GM12801 (cell line): Measurements from ENCODE around the gene OXA1L.

Experiments
- TF ChIP-seq, protein P1 (sequence below): IDR thresholded peaks from one replicate; pipeline ENCODE4 v1.5.1; 2011; ENCODE audit warnings: control low read depth; ENCODE audit not compliant: insufficient read length; ENCODE audit errors: extremely low read depth

OXA1L gene

DNA sequence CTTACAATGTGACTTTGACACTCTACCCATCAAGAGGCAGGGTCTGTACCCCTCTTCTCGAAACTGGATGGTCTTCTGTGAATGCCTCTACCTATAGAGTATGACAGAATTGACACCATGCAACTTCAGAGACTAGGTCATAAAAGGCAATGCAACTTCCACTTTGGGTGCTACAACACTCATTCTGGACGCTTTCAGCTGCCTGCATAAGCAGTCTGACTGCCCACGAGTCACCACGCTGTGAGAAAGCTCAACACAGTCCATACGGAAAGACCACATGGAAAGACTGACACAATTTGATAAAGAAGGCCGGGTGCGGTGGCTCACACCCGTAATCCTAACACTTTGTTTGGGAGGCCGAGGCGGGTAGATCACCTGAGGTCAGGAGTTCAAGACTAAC, 33.9 kb downstream of the OXA1L start:
- TF ChIP-seq, protein P1, sequence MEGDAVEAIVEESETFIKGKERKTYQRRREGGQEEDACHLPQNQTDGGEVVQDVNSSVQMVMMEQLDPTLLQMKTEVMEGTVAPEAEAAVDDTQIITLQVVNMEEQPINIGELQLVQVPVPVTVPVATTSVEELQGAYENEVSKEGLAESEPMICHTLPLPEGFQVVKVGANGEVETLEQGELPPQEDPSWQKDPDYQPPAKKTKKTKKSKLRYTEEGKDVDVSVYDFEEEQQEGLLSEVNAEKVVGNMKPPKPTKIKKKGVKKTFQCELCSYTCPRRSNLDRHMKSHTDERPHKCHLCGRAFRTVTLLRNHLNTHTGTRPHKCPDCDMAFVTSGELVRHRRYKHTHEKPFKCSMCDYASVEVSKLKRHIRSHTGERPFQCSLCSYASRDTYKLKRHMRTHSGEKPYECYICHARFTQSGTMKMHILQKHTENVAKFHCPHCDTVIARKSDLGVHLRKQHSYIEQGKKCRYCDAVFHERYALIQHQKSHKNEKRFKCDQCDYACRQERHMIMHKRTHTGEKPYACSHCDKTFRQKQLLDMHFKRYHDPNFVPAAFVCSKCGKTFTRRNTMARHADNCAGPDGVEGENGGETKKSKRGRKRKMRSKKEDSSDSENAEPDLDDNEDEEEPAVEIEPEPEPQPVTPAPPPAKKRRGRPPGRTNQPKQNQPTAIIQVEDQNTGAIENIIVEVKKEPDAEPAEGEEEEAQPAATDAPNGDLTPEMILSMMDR: no peak

DNA sequence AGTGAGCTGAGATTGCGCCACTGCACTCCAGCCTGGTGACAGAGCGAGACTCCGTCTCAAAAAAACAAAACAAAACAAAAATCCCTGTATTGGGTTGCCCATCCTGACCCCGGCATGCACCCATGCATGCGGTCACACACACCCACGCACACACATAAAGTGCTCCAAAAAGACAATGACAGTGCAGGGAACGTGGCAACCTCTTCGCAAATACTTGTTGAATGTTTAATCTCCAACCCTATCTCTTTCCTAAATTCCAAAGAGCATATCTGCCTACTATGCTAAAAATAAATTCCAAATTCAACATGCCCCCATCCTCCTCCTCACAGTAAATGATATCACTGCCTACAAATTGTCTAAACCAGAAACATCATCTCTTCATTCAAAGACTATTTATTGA, 35.2 kb downstream of the OXA1L start:
- TF ChIP-seq, protein P1: no peak

DNA sequence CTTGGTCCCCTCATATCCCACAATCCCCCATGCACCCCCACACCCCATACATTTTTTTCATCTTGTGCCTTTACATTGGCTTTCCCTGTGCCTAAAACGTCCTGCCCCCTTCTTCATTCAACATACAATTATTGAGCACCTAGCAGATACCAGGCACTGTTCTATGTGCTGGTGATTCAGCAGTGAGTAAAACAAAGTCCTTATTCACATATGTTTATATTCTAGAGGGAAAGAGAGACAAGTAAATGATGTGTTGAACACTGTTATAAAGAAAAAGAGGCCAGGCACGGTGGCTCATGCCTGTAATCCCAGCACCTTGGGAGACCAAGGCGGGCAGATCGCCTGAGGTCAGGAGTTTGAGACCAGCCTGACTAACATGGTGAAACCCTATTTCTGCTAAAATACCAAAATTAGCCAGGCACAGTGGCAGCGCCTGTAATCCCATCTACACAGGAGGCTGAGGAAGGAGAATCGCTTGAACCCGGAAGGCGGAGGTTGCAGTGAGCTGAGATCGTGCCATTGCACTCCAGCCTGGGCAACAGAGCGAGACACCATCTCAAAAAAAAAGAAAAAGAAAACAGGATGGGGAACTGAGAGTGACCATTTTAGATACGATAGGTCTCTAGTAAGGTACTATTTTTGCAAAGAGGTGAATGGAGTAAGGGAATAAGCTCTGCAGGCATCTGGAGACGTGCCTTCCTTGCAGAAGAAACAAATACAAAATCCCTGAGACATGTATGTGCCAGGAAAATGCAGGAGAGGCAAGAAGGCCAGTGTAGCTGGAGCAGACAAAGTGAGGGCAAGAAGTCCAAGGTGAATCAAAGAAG, 36.6 kb downstream of the OXA1L start:
- TF ChIP-seq, protein P1: no peak

DNA sequence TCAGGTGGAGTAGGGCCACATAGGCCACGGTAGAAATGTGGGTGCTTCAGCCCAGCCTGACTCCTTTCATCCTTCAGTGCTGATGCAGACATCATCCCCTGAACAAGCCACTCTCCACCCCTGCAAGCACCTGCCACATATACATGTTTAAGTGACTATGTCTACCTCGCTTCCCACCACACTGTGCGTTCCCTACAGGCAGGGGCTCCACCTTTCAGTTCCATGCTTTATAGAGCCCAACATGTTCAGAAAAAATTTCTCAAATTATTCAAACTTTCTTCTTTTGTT, 37.1 kb downstream of the OXA1L start:
- TF ChIP-seq, protein P1: no peak

GRCh38 chr14:22807432-22808087, 41.1 kb downstream of the OXA1L start:
- TF ChIP-seq, protein P1: no peak

DNA sequence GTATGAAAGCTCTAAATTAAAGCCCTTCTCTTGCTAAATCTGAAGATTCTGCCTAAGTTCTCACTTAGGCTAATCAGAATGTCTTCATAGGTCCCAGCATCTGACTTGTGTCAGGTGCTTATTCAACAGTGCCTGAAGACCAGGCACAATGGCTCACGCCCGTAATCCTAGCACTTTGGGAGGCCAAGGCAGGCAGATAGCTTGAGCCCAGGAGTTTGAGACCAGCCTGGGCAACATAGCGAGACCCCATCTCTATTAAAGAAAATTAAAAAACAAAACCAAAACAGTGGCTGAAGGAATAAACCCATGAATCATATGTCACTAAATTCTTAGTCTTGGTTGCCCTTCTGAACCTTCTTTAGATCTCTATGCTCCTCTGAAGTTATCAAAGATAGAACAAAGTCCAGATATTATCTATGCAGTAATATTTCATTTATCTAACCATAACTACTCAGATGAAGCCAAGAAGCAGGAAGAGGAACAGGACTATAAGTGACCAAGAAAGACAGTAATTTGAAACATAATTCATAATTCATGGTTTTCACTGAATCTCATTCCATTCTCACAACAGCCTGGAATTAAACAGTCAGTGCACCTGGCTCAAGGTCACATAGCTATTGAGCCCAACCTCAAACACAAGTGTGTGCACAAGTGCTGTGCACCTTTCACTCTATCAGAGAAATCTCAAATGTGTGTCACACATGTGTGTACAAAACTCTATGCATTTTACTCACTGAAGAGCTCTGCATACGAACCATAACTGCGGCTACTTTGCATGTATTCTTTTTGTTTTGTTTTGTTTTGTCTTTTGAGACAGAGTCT, 42.1 kb downstream of the OXA1L start:
- TF ChIP-seq, protein P1: no peak

- TF ChIP-seq, protein P1: no peak
Observed at GRCh38 chr14:22811722-22812121, 45.2 kb downstream of the OXA1L start.
